ENCODE measurements around the gene ITGB2.

The ITGB2 gene

DNA sequence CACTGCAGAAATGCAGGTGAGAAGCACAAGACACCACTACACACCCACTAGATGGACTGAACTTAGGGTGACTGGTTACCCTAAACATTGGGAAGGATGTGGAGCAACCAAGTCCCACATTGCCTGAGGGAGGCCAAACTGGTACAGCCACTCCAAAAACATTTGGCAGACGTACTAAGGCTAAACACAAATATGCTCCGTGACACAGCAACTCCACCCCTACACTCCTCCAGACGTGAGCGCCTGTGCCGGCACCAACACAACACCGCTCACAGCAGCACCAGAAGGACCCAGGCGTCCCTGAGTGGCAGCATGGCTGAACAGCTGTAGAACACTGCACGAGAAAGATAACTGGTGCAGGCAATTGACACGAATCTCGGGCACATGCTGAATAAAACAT lies 61.9 kb downstream of the ITGB2 start:
- H3K27me3 ChIP-seq (ENCODE audit: control insufficient read depth, insufficient read depth, low read length) = no peaks in the 10 kb centered on the region
- H3K79me2 ChIP-seq = peaks cover 12% of the 10 kb centered on the region
- H3K9me3 ChIP-seq (ENCODE audit: control insufficient read depth, low read length) = no peaks in the 10 kb centered on the region
- H3K4me2 ChIP-seq (ENCODE audit: low read length) = no peak overlapping the region
- no peaks in the 10 kb centered on the region for H3K4me1 ChIP-seq
- no peaks in the 10 kb centered on the region for H3K36me3 ChIP-seq (ENCODE audit: control insufficient read depth, insufficient read depth, low read length)
- H3K27ac ChIP-seq = no peak overlapping the region
- no peak for TF ChIP-seq CTCF (IDR thresholded peaks at IDR 0.05)
- no peak overlapping the region for H3K9ac ChIP-seq
- no peak overlapping the region for H3K4me3 ChIP-seq (ENCODE audit: low read depth, low read length)
- no peak overlapping the region for H2AFZ ChIP-seq

- Histone ChIP-seq H3K9me3 (ENCODE audit: control insufficient read depth, low read length) (no peaks in the 10 kb centered on the region), H3K4me1 (no peaks in the 10 kb centered on the region), H3K27me3 (ENCODE audit: control insufficient read depth, insufficient read depth, low read length) (no peaks in the 10 kb centered on the region), H3K4me2 (ENCODE audit: low read length) (no peak overlapping the region), H3K27ac (no peak overlapping the region), H3K79me2 (peaks cover 9% of the 10 kb centered on the region), H3K36me3 (ENCODE audit: control insufficient read depth, insufficient read depth, low read length) (no peaks in the 10 kb centered on the region), H3K4me3 (ENCODE audit: low read depth, low read length) (no peak overlapping the region), H2AFZ (no peak overlapping the region), H3K9ac (no peak overlapping the region)
- no peak for TF ChIP-seq CTCF (IDR thresholded peaks at IDR 0.05)
These were observed 62.4 kb downstream of the ITGB2 start for GRCh38 chr21:44858291-44858690.

- no peaks in the 10 kb centered on the region for H3K9me3 ChIP-seq (ENCODE audit: control insufficient read depth, low read length)
- H3K36me3 ChIP-seq (ENCODE audit: control insufficient read depth, insufficient read depth, low read length) = no peaks in the 10 kb centered on the region
- H3K4me1 ChIP-seq = no peaks in the 10 kb centered on the region
- H3K9ac ChIP-seq = no peak overlapping the region
- no peaks in the 10 kb centered on the region for H3K27me3 ChIP-seq (ENCODE audit: control insufficient read depth, insufficient read depth, low read length)
- no peak overlapping the region for H3K4me3 ChIP-seq (ENCODE audit: low read depth, low read length)
- peaks cover 7% of the 10 kb centered on the region for H3K79me2 ChIP-seq
- H3K4me2 ChIP-seq (ENCODE audit: low read length) = no peak overlapping the region
- H2AFZ ChIP-seq = no peak overlapping the region
- TF ChIP-seq CTCF (IDR thresholded peaks at IDR 0.05) = no peak
- H3K27ac ChIP-seq = no peak overlapping the region
These were observed 63.4 kb downstream of the ITGB2 start for GRCh38 chr21:44857127-44857892.

- Histone ChIP-seq H3K9me3 (ENCODE audit: control insufficient read depth, low read length) (no peaks in the 10 kb centered on the region), H3K4me1 (no peaks in the 10 kb centered on the region), H2AFZ (no peak overlapping the region), H3K79me2 (no peaks in the 10 kb centered on the region), H3K4me2 (ENCODE audit: low read length) (no peak overlapping the region), H3K36me3 (ENCODE audit: control insufficient read depth, insufficient read depth, low read length) (no peaks in the 10 kb centered on the region), H3K9ac (no peak overlapping the region), H3K27me3 (ENCODE audit: control insufficient read depth, insufficient read depth, low read length) (no peaks in the 10 kb centered on the region), H3K4me3 (ENCODE audit: low read depth, low read length) (no peak overlapping the region), H3K27ac (no peak overlapping the region)
- TF ChIP-seq CTCF (IDR thresholded peaks at IDR 0.05) = no peak
These were observed 64.6 kb downstream of the ITGB2 start for GRCh38 chr21:44856131-44856530.

DNA sequence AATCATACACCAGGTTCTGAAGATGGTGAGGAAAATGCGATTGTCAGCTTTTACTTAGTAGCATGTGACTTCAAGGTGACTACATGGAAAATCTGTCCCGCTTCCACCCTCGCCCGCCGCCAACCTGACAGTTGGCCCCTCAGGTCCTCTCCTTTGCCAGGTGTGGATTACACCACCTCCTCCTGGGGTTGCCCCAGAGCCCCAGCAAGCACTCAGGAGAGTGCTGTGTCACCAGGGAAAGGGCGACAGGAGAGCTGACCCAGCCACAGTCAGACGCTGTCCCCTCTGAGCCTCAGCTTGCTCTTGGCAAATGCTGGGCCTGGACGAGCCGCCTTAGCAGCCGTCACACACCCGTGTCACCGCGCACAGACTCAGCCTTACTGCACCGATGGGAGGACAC lies 65.1 kb downstream of the ITGB2 start:
- H3K36me3 ChIP-seq (ENCODE audit: control insufficient read depth, insufficient read depth, low read length) = no peaks in the 10 kb centered on the region
- H3K4me1 ChIP-seq = no peaks in the 10 kb centered on the region
- TF ChIP-seq CTCF (IDR thresholded peaks at IDR 0.05) = no peak
- H3K9ac ChIP-seq = no peak overlapping the region
- no peaks in the 10 kb centered on the region for H3K9me3 ChIP-seq (ENCODE audit: control insufficient read depth, low read length)
- H3K79me2 ChIP-seq = no peaks in the 10 kb centered on the region
- no peak overlapping the region for H3K4me2 ChIP-seq (ENCODE audit: low read length)
- H2AFZ ChIP-seq = no peak overlapping the region
- H3K27me3 ChIP-seq (ENCODE audit: control insufficient read depth, insufficient read depth, low read length) = no peaks in the 10 kb centered on the region
- no peak overlapping the region for H3K4me3 ChIP-seq (ENCODE audit: low read depth, low read length)
- no peak overlapping the region for H3K27ac ChIP-seq
